GM18873 (cell line): ENCODE results near the gene HID1.
"Not testable (repeated sequence)": the region's sequence is repeated elsewhere in the genome, so short reads cannot be mapped to it uniquely, and the experiment has no call there.

Experiments
- ATAC-seq: cut with Tn5 transposase; IDR thresholded peaks from one replicate; pipeline ENCODE4 v1.9.1; 2021; ENCODE audit warnings: mild to moderate bottlenecking, moderate library complexity, moderate number of reproducible peaks; ENCODE audit not compliant: unreplicated experiment, low FRiP score

HID1 gene

DNA sequence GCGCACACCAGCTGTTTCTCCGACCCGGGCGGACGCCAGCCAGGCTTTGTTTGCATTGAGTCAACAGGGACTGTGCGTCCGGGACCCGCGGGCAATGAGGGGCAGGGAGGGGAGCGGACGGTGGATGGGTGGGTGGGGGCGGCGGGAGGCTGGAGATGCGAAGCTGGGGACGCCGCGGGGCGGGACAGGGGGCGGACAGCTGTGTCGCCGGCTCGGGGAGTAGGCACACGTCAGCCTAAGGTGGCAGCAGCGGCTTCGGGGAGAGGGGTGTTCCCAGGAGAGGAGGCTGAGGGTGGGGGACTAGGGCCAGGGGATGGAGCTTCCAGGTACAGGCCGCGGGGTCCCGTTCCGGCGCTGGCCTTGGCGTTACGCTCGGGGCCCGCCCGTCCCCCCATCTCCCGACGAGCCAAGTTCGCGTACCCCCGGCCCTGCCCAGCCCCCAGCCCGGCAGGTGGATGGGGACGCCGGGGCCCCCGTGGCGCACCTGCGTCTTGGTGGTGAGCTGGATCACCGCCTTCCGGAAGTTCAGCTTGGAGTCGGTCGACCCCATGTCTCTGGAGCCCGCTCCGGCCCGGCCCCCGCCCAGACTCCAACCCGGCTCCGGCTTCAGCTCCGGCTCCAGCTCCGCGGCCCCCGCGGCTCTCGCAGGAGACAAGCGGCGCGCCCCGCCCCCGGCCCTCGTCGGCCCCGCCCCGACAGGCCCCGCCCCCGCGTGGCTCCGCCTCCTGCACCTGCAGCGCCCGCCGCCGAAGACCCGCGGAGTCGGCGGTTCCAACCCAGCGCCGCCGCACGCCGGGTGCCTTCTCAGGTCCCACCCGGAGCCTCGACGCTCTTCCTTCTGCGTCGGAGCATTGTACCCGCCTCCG lies at the start of gene HID1:
Gene HID1 (minus strand): TSS at position 653 of the 866 bp plus-strand sequence. CDS start 103 bp downstream, at position 550.
- no peak for ATAC-seq

DNA sequence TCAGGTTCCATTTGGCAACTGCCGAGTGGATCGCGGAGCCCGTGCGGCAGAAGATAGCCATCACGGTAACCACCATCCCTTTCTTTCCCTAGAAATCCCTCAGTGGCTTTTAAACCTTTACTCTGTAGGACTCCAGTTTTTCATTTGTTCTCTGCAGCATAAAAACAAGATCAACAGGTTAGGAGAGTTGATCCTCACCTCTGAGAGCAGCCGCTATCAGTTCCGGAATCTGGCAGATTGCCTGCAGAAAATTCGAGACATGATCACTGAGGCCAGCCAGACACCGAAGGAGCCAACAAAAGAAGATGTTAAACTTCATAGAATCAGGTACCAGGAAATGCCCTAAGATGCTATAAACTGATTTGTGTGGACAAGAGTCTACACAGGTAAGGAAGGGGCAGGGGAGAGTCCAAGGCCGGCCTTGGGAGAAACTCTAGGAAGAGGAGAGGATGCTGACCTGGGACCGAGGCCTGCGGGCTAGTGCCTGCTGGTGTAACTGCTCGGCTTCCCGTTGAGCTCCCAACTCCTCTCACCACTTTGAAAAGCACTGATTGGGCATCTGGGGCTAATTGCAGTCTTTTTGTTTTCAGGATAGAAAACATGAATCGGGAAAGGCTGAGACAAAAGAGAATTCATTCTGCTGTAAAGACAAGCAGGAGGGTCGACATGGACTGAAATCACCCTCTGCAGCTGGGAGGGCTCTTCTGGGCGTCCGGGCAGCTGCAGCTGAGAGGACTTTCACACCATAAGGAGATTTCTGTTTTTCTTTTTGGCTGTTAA lies 48.0 kb upstream of the HID1 start:
- ATAC-seq, result no peak

DNA sequence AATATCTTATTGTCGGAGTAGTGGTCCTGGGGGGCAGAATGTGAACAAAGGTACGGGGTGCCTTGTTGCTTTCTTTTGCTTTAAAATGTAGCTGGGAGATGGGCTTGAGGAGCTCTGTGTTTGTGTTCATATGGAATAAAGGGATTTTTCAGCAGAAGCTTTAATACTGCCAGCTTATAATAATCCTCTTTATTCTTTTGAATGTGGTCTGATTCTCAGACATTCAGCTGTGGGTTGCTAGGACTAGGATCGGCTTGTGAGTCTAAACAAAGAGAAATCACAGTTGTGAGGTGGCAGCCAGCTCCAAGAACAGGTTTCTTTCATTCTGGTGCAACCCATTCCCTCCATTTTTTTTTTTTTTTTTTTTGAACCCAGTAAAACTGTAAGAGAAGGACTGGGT lies 47.2 kb upstream of the HID1 start:
- no peak for ATAC-seq

DNA sequence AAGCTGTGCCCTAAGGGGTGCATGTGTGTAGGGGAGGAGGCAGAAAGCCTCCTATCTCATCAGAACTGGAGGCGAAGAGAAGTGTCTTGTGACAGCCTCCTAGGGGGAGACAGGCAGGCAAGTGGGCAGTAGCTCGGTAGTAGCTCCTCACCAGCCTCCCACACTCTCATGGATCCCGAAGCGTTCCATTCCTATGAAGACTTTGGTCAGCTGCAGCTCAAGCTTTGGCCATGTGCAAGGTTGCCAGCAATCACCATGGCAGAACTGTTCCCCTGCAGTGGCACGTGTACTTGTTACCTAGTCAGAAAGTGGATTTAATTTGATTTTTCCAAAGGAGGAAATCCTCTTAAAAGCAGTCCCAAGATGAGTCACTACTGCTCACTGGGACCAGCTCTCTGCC lies 46.6 kb upstream of the HID1 start:
- no peak for ATAC-seq

DNA sequence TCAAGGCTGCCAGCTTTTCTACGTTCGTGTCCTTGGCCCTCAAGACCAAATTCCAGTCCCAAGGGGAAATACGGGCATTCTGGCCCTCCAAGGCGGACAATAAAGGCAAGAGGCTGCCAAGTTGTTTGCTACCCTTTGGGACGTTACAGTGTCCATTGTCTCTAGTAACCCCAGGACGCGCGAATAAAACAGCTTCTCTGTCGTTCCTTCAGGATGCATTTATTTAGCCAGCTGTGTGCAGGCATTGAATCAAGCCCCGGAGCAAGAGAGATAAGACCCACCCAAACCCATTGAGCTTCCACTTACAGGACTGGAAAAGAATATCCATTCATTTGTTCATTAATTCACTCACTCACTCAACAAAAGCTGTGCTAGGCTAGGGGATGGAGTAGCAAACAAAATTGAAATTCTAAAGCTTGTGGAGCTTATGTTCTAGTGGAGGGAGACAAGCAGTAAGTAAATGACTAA lies 40.6 kb upstream of the HID1 start:
- ATAC-seq, result no peak

- ATAC-seq, result peak; percentile 72
These were observed 40.0 kb upstream of the HID1 start, which contains the start of gene MRPL58 for GRCh38 chr17:75012346-75013091. Gene MRPL58, plus strand, starts transcription at chr17:75012670. Its CDS starts 17 bp downstream, at chr17:75012687.

DNA sequence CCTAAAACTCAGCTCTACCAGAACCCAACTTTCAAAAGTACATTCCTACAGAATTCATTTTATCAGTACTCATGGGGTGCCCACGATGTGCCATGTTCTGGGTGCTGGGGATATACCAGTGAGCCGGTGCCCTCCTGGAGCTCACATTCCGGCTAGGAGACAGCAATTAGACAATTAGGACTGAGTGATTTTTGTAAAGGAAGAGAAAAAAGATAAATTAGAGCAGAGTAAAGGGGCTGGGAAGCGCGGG lies 39.5 kb upstream of the HID1 start:
- ATAC-seq, result no peak

- ATAC-seq, result no peak
These were observed 39.0 kb upstream of the HID1 start for GRCh38 chr17:75011401-75012095.

GRCh38 chr17:75010683-75011400 lies 38.3 kb upstream of the HID1 start:
- no peak for ATAC-seq

DNA sequence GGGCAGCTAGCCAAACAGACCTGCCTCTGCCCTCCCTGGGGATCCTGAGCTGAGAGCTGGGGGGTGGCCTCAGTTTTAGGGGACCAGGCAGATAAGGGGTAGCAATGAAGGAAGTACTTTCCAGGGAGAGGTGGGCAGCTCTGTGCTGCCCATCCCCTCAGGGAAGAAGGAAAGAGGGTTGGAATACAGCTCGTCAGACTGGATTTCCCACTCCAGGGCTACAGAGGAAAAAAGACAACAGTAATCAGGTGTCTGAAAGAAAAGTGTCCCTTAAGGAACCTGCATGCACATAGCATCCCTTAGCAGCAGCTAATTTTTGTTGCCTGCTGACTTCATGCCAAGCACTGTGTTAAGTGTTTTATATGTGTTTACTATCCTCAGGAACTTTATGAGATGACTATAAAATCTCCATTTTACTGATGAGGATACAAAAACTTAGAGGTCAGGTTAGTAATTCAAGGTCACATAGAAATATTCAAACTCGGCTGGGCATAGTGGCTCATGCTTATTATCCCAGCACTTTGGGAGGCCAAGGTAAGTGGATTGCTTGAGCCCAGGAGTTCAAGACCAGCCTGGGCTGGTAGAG lies 36.7 kb upstream of the HID1 start:
- no peak for ATAC-seq

DNA sequence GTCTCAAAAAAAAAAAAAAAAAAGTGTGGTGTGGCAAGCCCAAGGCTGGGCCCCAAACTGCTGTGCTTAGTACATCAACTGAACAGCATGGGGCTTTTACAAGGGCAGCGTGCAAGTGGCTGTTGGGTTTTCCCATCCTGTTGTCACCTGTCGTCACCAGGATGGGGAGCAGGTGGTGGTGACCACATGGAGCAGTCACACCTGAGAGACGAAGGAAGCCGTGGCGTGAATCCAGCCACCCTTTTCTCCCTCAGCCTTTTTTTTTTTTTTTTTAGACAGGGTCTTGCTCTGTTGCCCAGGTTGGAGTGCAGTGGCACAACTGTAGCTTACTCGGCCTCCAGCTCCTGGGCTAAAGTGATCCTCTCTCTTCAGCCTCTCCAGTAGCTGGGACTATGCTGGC lies 35.8 kb upstream of the HID1 start:
- ATAC-seq, result no peak

DNA sequence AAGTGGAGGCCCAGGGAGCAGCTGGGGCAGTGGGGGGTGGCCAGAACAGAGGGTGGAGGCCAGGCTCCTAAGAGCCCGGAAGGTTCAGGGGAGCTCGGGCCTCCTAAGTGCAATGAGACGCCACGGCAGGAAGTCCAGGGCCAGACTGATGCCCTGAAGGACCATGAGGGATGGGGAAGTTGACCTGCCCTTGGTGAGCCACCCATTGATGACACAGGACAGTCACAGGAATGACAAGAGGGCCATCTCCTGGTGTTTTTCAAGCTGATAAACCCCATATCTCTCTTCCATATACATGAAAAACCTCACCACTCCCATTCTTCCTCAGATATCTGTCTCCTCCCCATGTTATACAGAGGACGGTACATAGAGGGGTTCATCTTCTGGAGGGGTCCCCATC lies 34.1 kb upstream of the HID1 start:
- ATAC-seq, result no peak

GRCh38 chr17:75006084-75006483 lies 33.5 kb upstream of the HID1 start:
- not testable (repeated sequence) for ATAC-seq

DNA sequence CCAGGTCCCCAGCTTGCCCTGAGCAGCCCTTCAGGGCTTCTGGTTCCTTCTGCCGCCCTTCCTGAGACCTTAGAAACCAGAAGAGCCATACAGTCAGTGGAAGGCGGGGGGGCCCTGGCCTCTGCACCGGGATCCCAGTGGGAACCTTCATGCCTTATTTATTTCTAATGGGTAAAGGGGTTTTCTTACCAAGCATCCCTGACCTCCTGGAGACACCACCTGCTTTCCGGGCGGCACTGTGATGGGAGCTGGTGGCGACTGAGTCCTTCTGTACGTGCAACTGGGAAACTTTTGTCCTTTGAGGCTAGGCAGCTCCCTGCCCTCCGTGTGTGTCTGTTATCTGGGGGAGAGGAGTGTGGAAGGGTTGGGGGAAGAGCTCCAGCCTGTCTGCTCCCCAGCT lies 32.7 kb upstream of the HID1 start:
- no peak for ATAC-seq

GRCh38 chr17:75004371-75004770 lies 31.8 kb upstream of the HID1 start:
- no peak for ATAC-seq

- no peak for ATAC-seq
These were observed 31.4 kb upstream of the HID1 start for GRCh38 chr17:75003957-75004355.

DNA sequence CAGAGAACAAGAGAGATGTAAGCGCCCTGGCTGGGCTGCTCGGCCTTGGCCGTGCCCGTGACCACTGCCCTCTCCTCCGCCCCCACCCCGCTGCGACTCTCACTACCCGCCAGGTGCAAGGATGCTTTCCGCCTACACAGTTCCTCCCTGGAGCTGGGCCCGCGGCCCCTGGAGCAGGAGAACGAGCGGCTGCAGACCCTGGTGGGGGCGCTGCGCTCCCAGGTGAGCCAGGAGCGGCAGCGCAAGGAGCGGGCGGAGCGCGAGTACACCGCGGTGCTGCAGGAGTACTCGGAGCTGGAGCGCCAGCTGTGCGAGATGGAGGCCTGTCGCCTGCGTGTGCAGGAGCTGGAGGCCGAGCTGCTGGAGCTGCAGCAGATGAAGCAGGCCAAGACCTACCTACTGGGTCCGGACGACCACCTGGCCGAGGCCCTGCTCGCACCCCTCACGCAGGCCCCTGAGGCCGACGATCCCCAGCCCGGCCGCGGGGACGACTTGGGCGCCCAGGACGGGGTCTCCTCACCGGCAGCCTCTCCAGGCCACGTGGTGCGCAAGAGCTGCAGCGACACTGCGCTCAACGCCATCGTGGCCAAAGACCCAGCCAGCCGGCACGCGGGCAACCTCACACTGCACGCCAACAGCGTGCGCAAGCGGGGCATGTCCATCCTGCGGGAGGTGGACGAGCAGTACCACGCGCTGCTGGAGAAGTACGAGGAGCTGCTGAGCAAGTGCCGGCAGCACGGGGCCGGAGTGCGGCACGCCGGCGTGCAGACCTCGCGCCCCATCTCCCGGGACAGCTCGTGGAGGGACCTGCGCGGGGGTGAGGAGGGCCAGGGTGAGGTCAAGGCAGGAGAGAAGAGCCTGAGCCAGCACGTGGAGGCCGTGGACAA lies 30.8 kb upstream of the HID1 start:
- ATAC-seq, result no peak
